HG02610 (cell line): ENCODE measurements around the gene DAAM1.
A peak's percentile ranks its signal among the peaks of the same experiment; 100 is the strongest.

Experiments used
- ATAC-seq: cut with Tn5 transposase; IDR thresholded peaks from one replicate; pipeline ENCODE4 v1.9.1; 2021; ENCODE audit warnings: mild to moderate bottlenecking, moderate library complexity; ENCODE audit not compliant: unreplicated experiment

The DAAM1 gene

DNA sequence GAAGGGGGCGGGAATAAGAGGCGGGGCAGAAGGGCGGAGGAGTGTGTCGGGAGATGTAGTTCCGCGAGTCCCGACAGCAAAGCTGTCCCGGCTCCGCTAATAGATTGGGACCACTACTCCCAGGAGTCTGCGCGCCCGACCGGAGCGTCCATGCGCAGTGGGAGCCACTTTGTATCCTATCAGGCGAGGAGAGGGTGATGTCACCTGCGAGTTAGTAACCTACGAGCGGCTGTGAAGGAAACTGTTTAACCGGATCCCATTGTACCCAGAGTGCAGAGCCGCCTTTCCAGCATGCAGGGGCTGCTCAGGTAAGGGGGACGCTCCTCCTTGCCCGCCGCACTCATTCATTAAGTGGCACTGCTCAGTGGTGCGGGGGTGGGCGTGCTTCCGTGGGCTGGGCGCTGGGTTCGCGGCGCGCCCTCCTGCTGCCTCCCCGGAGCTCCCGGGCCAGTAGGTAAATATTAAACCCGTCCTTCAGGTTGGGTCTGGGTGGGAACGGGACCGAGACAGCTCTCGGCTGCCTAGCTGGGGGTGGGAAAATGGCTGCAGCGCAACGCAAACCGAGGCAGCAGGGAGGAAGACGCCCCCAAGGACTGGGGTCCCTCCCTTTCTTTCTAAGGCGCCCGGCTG lies at the start of gene DAAM1:
DAAM1 (plus strand) TSS at position 207 of the 630 bp plus-strand sequence. CDS start 74,811 bp downstream, outside the sequence.
- ATAC-seq = peak; percentile 89

DNA sequence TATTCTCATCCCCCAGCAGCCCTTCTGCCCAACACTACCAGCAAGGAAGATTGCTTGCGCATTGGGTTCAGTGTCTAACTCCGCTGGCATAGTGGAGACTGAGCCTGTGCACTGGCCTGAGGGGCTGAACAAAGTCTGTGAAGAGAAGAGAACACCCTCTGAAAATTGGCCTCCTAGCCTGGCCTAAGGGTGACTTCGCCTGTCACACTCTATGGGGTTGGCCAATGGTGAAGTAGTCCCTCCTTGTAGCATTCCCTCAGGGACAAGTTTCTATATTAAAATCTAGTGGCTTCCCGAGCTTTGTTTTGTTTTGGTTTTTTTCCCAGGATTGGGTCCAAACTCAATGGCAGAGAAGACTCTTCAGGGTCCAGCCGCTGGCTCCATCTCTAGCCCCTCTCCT lies 49.1 kb upstream of the DAAM1 start:
- ATAC-seq = no peak

DNA sequence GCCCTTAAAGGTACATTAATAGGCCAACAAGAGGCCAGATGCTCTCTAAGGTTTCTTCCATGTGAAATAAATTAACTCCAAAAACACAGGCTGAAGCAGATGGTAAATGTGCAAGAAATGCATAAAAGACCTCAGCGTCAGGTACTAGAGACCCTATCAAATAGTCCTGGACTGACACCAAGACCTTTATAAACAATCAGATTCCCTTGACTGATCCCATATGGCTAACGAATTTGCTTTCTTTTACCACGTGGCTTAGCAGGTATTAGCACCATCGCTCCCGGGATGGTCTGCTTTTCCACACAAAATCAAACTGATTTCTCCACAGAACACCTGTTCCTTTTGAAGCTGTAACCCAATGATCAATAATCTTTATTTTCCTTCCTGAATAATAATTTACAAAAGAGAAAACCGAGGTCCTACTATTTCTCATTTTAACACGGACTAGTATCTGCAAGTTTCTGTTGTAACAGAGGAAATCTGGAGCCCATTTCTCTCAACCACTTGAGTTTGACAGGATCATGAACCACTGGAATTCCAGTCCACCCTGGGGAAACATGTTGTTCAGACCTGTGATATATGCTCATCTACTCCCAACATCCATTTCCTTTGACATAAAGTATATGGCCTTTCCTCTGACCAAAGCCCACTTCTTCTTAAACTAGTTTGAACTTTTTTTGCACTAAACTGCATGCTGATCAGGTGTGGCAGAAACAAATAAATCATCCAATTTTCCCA lies 48.2 kb upstream of the DAAM1 start:
- ATAC-seq = no peak

DNA sequence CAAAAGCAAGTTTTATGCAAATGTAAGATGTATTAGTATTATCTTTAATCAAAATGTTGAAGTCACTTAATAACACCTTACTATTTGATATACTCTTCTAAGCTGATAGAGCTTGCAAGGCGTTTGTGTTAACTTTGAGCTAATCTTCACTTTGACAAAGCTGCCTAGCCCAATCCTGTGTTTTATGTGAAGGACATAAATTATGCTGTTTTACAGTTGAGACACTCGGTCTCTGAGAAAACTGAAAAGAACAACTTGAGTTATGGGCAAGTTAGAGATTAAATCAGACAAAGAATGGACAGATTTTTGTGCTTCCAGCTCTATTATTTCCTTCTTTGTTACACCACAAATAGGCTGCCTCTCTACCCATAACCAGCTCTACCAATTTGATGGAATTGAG lies 42.0 kb upstream of the DAAM1 start:
- ATAC-seq = no peak

DNA sequence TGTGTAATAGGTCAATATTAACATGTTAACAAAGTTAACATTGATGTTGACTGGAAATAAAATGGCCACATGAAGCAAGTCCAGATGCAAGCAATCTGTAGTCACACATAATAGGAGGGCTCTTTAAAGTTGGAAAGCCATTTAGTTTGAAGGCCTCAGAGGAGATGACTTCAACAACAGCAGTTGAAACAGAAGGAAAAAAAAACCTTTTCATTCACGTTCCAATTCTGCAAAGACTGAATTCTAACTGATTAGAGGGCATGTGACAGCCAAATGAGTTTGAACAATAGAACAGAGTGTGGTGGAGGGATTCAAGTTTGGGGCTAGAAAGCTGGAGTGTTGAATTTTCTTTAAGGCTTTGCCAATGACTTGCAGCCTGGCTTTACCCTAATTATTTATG lies 41.5 kb upstream of the DAAM1 start:
- no peak for ATAC-seq

DNA sequence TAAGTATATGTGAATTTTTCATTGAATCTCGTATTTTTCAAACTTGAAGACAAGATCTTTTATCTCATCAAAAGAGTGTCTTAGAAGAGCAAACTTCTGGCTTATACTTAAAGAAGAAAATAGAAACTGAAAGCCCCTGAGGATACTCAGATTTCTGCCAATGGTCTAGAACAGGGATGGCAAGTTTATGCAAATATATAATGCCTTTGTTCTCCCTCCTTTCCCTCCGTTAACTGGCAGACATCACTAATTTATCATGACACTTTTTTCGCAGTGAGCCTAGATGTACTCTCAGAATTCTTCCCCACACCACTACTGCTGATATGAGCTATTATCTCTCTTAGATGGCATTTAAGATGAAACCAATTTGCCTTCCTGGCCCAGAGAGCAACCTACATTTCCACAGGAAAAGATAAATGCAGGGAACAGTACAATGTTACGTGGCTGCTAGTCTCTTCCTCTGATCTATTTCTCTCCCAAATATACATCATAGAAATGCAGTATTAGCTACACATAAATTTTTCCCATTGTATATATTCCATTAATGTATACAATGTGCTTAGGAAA lies 40.0 kb upstream of the DAAM1 start:
- peak; percentile 57 for ATAC-seq

DNA sequence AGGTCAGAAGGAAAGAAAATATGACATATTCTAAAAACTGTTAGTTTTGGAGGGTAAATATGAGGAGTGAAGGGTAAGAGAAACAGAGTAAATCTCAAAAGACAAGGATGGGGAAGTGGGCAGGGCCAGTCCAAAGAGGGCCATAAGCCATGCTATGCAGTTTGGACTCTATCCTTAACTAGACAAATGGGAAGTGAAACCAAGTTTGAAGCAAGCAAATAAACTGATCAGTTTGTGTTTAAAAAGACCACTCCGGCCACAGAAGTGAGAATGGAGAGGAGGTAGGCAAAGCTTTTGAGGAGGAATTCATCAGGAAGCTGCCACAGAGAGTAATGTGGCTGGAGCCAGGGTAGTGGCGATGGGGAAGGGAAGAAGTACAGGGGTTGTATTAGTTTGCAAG lies 37.5 kb upstream of the DAAM1 start:
- ATAC-seq = peak; percentile 65

DNA sequence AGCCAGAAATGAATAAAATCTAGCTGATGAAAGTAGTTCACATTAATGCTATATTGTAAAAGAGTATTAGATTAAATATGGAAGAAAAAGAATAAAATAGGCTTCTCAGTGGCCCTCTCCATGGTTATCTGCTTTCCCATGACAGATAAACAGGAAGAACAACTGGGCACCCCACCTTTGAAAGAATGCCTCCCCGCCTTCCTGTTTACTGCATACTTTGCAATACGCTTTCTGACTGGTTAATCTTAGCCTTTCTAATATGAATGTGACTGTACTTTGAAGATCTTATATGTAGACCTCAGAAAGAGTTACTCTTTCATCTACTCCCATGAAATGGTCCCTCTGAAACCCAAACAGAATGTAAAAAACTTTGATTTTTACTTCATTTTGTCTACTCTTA lies 34.1 kb upstream of the DAAM1 start:
- ATAC-seq = no peak

DNA sequence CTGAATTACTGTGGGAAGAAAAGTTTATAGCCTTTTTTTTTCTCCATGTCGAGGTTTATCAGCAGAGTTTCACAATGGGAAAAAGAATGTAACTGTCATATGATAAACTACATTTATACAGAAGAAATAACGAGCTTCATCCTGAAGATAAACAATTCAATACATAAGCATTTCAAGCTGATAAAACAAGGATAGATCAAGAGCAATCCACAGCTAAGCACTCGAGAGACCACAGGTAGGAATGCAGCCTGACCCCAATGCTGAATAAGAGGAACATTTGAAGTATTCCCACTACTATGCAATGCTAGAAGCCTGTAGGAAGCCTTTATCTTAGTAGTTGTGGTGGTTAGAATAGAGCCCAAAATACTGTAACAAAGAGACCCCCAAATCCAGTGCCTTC lies 32.6 kb upstream of the DAAM1 start:
- no peak for ATAC-seq

DNA sequence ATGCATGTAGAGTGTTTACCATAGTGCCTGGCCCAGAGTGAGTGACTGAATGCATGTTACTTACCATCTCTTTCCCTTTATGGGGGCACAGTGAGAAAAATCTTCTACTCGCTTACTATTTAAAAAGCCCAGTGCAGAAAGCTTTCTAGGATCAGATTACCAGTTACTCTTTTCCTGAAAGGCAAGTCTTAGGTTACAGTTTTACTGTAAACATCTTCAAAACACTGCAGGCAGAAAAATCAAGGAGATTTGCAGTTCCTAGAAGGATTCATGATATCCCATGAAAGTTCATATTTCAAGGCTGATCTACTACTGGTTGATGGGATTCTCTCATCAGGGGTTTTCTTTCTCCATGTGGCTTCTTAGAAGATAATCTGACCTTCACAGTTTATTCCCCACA lies 29.3 kb upstream of the DAAM1 start:
- no peak for ATAC-seq

DNA sequence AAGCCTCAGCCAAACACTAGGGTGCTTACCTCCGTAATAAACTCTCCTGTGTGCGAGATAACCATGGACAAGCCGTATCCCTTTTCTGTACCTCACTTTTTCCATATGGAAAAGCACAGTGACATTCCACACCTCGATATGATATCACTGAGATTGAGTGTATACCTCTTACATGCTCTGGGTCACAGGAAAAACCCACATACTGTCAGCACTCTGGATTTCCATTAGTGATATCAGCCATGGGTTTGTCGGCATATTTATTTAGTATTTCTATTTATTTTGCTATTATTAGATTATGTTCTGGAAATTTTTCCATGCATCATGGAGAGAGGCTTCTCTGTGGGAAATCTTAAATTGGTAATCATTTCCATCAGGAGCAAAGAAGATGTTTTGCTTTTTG lies 28.0 kb upstream of the DAAM1 start:
- no peak for ATAC-seq

DNA sequence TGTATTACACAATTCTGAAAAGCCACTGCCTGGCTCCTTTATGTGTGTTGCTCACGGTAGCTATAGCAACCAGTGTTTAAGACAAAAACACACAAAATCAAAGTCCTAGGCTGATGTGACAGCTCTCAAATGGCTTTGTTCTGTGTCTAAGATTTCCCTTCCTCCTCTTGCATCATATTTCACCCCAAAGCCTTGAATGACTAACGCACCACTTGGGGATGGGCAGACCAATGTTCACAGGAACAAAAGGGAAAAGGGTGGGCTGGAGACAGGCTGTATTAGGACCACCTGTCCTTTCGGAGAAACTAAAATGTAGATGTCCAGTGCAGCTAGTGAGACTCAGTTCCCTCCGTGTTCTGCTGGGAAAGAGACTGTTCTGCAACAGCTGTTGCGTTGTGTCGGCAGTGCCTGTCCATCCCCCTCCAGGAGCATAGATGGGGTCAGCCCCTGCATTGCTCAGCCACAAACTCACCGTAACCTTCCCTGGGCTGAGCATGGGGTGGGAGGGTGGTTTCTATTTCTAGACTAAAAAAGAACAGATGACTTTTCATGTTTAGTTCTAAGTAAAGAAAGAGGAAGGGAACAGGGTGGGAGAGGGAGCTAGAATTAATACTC lies 26.8 kb upstream of the DAAM1 start:
- no peak for ATAC-seq

DNA sequence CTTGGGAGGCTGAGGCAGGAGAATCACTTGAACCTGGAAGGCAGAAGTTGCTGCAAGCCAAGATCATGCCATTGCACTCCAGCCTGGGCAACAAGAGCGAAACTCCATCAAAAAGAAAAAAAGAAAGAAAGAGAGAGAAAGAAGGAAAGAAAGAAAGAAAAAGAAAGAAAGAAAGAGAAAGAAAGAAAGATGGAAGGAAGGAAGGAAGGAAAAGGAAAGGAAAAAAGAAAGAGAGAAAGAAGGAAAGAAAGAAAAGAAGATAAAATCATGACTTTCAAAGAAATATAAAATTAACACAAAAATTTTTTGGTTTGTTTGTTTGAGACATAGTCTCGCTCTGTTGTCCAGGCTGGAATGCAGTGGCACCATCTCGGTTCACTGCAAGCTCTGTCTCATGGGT lies 22.2 kb upstream of the DAAM1 start:
- no peak for ATAC-seq

DNA sequence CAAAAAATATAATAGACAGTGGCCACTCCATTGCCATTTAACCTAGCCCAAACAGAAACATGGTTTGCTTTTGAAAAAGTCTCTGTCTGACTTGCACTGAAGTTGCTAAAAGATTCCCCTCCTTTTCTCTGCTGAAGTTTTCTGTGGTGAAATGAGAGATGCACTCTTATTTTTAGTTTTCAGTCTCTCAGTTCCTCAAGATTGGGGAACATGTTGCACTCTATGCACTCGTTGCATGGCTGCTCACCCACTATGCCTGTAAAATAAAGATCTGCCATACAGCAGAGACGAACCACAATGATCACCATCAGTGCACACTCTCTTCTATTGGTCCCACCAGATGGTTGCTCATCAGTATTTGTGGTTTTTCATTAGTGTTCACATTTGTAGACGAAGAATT lies 13.1 kb upstream of the DAAM1 start:
- peak; percentile 99 for ATAC-seq

DNA sequence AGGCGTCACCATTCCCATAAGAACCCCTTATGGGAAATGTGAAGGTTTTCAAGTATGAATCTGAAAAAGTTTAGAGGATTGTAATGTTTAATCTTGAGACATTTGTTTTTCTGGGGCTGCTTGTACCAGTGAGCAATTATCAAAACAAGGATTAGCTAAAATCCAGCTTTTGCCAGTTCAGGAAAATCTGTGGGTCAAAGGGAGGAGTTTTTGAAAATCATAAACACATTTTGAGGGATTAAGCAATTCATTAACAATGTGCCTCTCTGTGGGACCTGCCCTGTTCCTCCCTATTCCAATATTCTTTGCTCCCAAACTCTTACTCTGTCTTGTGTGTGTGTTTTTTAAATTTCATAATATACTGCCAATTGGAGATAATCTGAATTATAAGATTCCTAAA lies 11.7 kb upstream of the DAAM1 start:
- no peak for ATAC-seq

DNA sequence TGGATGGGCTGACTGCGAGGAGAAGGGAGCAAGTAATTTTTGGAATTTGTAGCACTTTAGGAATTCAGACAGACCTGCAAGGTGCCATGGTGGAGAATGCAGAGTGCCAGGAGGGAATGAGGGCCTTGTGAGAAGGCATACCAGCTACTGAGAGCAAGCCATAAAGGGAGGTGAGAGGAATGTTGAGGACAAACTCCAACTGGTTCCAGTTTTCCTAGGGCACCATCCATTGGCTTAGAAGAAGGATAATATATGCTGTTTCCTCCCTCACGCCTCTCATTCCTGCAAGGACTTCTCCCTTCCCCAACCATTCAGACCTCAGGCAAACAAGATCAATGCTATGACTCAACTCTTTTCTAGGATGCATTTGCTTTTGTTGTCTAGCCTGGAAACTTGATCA lies 11.2 kb upstream of the DAAM1 start:
- ATAC-seq = no peak

DNA sequence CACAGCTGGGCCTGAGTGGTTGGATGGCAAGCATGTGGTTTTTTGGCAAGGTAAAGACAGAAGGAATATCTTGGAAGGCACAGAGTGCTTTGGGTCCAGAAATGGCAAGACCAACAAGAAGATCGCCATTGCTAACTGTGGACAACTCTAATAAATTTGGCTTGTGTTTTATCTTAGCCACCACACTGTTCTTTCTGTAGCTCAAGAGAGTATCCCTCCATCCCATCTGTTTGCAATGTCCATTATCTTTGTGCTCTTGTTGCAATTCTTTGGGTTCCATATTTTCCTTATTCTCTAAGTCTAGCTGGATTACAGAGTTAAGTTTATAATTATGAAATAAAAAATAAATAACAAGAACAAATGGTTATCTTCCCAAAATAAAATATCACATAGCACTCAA lies 6.7 kb upstream of the DAAM1 start:
- no peak for ATAC-seq

DNA sequence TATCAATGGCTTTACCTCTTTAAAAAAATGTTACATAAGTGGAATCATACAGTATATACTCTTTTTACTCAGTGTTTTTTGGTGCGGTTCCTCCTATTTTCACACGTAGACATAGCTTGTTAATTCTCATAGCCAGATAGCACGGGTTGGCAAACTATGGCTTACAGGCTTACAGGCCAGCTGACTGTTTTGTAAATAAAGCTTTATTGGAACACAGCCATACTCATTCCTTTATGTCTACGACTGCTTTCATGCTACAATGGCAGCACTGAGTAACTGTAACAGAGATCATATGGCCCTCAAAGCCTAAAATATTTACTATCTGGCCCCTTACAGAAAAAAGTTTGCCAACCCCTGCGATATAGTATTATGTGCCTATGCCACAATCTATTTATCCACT lies 5.8 kb upstream of the DAAM1 start:
- no peak for ATAC-seq

DNA sequence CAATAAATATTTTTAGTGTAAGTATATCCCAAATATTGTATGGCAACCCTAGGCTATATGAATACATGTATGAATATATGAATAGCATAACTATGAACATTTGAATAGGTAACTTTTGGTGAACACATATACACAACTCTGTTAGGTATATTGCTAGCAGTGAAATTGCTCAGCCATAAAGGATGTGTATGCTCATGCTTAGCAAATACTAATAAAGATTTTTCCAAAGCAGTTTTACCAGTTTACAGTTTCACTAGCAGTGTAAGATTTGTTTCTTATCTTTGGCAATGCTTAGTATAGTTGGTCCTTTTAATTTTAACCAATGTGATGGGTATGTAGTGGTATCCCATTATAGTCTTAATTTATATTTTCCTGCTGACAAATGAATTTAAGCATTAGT lies 5.3 kb upstream of the DAAM1 start:
- no peak for ATAC-seq

DNA sequence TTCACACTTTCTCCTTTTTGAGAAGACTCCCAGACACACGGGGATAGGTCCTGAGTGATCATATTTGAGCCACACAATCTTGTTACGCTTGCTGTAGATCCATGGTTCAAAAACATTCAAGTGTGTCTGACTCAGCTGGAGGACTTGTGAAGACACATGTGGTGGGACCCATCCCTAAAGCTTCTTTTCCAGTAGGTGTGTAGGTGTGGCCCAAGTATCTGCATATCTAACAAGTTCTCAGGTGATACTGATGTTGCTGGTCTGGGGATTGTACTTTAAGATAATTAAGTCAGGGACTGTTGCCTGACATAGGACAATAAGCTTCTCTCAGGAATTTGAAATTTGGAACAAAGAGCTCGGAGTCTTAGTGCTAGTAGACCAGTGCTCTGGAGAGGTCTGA lies 4.1 kb upstream of the DAAM1 start:
- ATAC-seq = no peak

DNA sequence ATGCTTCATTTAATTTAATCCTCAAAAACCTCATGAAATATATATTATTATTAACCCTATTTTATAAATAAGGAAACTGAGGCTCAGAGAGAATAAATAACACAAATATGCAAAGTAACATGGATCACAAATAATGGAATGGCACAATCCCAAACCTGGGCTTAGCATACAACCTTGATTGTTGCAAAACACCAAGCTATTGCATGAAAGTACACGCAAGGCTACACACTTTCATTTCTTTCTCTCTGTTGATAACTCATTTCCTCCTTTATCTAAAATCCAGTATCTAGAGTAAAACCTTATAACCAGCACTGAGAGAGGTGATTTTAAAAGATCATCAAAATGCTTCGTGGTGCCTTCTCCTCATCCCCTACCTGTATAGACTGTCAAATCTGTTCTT lies 2.8 kb upstream of the DAAM1 start:
- no peak for ATAC-seq

DNA sequence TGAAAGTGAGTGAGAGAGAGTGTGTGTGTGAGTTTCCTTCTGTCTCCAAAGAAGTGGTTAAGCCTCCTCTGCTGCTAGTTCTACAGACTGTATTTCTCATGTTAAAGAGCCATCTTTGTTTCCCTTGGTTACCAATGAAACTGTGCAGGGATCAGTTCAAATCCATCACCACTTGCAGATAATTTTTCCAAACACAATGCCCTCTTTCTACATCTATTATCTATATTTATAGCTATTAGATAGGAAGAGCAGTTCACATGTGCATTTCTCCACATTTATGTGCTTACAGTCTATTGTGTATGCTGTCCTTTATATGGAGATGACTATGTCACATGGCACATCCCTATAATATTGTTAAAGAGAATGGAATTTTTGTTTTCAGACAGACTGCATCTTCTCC lies 2.2 kb upstream of the DAAM1 start:
- no peak for ATAC-seq
